CD14-positive monocyte (primary cell): ENCODE data around the gene HK1. TPM values are rescaled to one million over a fixed set of nuclear protein-coding genes. Genes with fewer than 3 reads are reported as not detected.

Experiments
- DNase-seq, 3 donors: peaks; one replicate each; pipeline ENCODE4 v3.0.0-alpha.2; 2011 to 2022
- H2AFZ ChIP-seq: 2 replicates; pipeline ENCODE4 v1.6.0; 2012; ENCODE audit warnings: mild to moderate bottlenecking, low read depth, low read length, inconsistent platforms; ENCODE audit not compliant: insufficient read depth, poor library complexity, severe bottlenecking
- H3K27ac ChIP-seq, 2 donors: 1 replicate in 1 of 2; 2 replicates in 1 of 2; pipeline ENCODE4 v1.5.1; 2012 to 2013; ENCODE audit warnings: low read length in 2 of 2, control low read depth in 1 of 2, inconsistent platforms in 1 of 2, low read depth in 1 of 2, mild to moderate bottlenecking in 1 of 2
- H3K27me3 ChIP-seq, 2 donors: one replicate each; pipeline versions ENCODE4 v1.6.0 to v1.6.1; 2011 to 2013; ENCODE audit warnings: low read length in 2 of 2; ENCODE audit not compliant: control insufficient read depth in 2 of 2, insufficient read depth in 2 of 2
- H3K36me3 ChIP-seq, 2 donors: replicated peaks in 1 of 2; 1 replicate in 1 of 2; 2 replicates in 1 of 2; pipeline versions ENCODE4 v1.5.1 to v1.6.1; 2012 to 2013; ENCODE audit warnings: low read length in 2 of 2, control low read depth in 1 of 2, inconsistent platforms in 1 of 2, mild to moderate bottlenecking in 1 of 2; ENCODE audit not compliant: insufficient read depth in 2 of 2, control insufficient read depth in 1 of 2
- H3K4me1 ChIP-seq, 2 donors: 1 replicate in 1 of 2; 2 replicates in 1 of 2; pipeline versions ENCODE4 v1.5.1 to v1.6.1; 2012 to 2013; ENCODE audit warnings: low read length in 2 of 2, control low read depth in 1 of 2, inconsistent platforms in 1 of 2, mild to moderate bottlenecking in 1 of 2, moderate library complexity in 1 of 2; ENCODE audit not compliant: insufficient read depth in 2 of 2, control insufficient read depth in 1 of 2
- H3K4me2 ChIP-seq: replicated peaks from 2 replicates; pipeline ENCODE3; 2012; ENCODE audit warnings: low read length, moderate library complexity, mild to moderate bottlenecking; ENCODE audit not compliant: poor library complexity, severe bottlenecking; ENCODE audit errors: extremely low read depth
- H3K4me3 ChIP-seq, 3 experiments: fragments of 200-600 bp in 1 of 3; sonication (generic) in 1 of 3; replicated peaks in 1 of 3; 1 replicate in 2 of 3; 2 replicates in 1 of 3; pipeline ENCODE4 v1.5.1; 2011 to 2013; ENCODE audit warnings: low read length in 3 of 3, mild to moderate bottlenecking in 3 of 3, control low read depth in 2 of 3, low read depth in 2 of 3, inconsistent platforms in 1 of 3, moderate library complexity in 1 of 3
- H3K79me2 ChIP-seq: 2 replicates; pipeline ENCODE4 v1.6.0; 2012; ENCODE audit warnings: mild to moderate bottlenecking, control low read depth, inconsistent platforms, low read length, moderate library complexity; ENCODE audit not compliant: insufficient read depth
- H3K9ac ChIP-seq: 2 replicates; pipeline ENCODE4 v1.6.0; 2017; ENCODE audit warnings: low read length, mild to moderate bottlenecking; ENCODE audit not compliant: insufficient read depth, poor library complexity, severe bottlenecking
- H3K9me3 ChIP-seq, 2 donors: replicated peaks in 1 of 2; 1 replicate in 1 of 2; 2 replicates in 1 of 2; pipeline versions ENCODE4 v1.5.1 to v1.6.1; 2012 to 2013; ENCODE audit warnings: low read length in 2 of 2, control low read depth in 1 of 2; ENCODE audit not compliant: control insufficient read depth in 1 of 2, insufficient read depth in 1 of 2
- H4K20me1 ChIP-seq: 2 replicates; pipeline ENCODE4 v1.6.0; 2012; ENCODE audit warnings: mild to moderate bottlenecking, low read length, control low read depth, moderate library complexity; ENCODE audit not compliant: insufficient read depth
- H3K27ac Mint-ChIP-seq, 7 donors: one replicate each; pipeline ENCODE4 v1.8.0; 2020; ENCODE audit warnings: mild to moderate bottlenecking in 7 of 7, mixed read lengths in 7 of 7, moderate library complexity in 6 of 7, inconsistent platforms in 2 of 7
- H3K27me3 Mint-ChIP-seq, 3 donors: one replicate each; pipeline ENCODE4 v1.8.0; 2021 to 2022; ENCODE audit warnings: low read depth in 3 of 3, mild to moderate bottlenecking in 3 of 3, mixed read lengths in 3 of 3, moderate library complexity in 3 of 3, inconsistent platforms in 1 of 3
- H3K36me3 Mint-ChIP-seq, 2 donors: one replicate each; pipeline ENCODE4 v1.8.0; 2020; ENCODE audit warnings: mixed read lengths in 2 of 2, inconsistent platforms in 1 of 2, mild to moderate bottlenecking in 1 of 2
- H3K4me1 Mint-ChIP-seq: one replicate; pipeline ENCODE4 v1.8.0; 2020; ENCODE audit warnings: mild to moderate bottlenecking, mixed read lengths
- H3K4me3 Mint-ChIP-seq, 2 donors: one replicate each; pipeline ENCODE4 v1.8.0; 2020; ENCODE audit warnings: mild to moderate bottlenecking in 2 of 2, mixed read lengths in 2 of 2, moderate library complexity in 1 of 2
- H3K9me3 Mint-ChIP-seq, 7 donors: one replicate each; pipeline ENCODE4 v1.8.0; 2020 to 2022; ENCODE audit warnings: mixed read lengths in 7 of 7, mild to moderate bottlenecking in 6 of 7, moderate library complexity in 6 of 7, inconsistent platforms in 2 of 7
- CTCF ChIP-seq: fragments of 200-600 bp; IDR thresholded peaks from one replicate; pipeline ENCODE4 v1.8.0; 2022; ENCODE audit warnings: antibody characterized with exemption, mild to moderate bottlenecking
- WGBS: methylation state at CpG from one replicate; pipeline ENCODE4 v1.1.5; 2013; ENCODE audit warnings: missing lambda C conversion rate; ENCODE audit not compliant: insufficient coverage; 5-methylcytosine and 5-hydroxymethylcytosine counted together
- intact Hi-C, 2 donors: fragments of 100-400 bp; cut with micrococcal nuclease; formaldehyde crosslinking; loops; one replicate each; pipeline versions ENCODE4 v1.15.0 to v1.15.1; 2023
- polyA plus RNA-seq, 3 donors: library from polyadenylated mRNA; depleted of rRNA in 1 of 3; unstranded in 2 of 3; stranded (reverse) in 1 of 3; fragments of 300-500 nt in 2 of 3; fragments of >200 nt in 1 of 3; fragmentation: Illumina TruSeq in 2 of 3; gene quantifications; 1 replicate in 2 of 3; 2 replicates in 1 of 3; pipeline ENCODE4 v1.2.3, GENCODE V29; 2012 to 2021

HK1 gene
- polyA plus RNA-seq, 3 donors: 57.9 to 146 (median 125) TPM

- H3K4me1 Mint-ChIP-seq: peaks cover 7% of the 10 kb centered on the region
- H3K27me3 ChIP-seq: no peaks in the 10 kb centered on the region
- no peak overlapping the region for H3K4me2 ChIP-seq
- H3K4me3 Mint-ChIP-seq: no peak overlapping the region
- 72% methylated on average over 5 of the region's 8 CpGs for WGBS
- no peak overlapping the region for H3K9ac ChIP-seq
- H3K36me3 ChIP-seq: no peaks in the 10 kb centered on the region
- H3K27ac ChIP-seq: no peak overlapping the region
- no peaks in the 10 kb centered on the region for H3K9me3 ChIP-seq
- no peaks in the 10 kb centered on the region for H4K20me1 ChIP-seq
- no peak for TF ChIP-seq CTCF
- peaks cover 0 to 3% (median 0%) of the 10 kb centered on the region in 7 donors for H3K9me3 Mint-ChIP-seq
- no peak overlapping the region for H2AFZ ChIP-seq
- peaks cover 2 to 10% (median 6%) of the 10 kb centered on the region in 3 donors for H3K27me3 Mint-ChIP-seq
- H3K4me1 ChIP-seq: peaks cover 0 to 4% of the 10 kb centered on the region in 2 donors
- intact Hi-C loops: loop anchor here in 1 of 2 donors (5.0 kb wide), 1 partner anchor 84 kb away; no protein-coding TSS in a partner anchor
- no peak overlapping the region for H3K4me3 ChIP-seq
- H3K36me3 Mint-ChIP-seq: no peaks in the 10 kb centered on the region
- DNase-seq: no peak
- H3K79me2 ChIP-seq: no peaks in the 10 kb centered on the region
- H3K27ac Mint-ChIP-seq: no peak overlapping the region
These were observed 139.9 kb downstream of the HK1 start for GRCh38 chr10:69418052-69418752.

DNA sequence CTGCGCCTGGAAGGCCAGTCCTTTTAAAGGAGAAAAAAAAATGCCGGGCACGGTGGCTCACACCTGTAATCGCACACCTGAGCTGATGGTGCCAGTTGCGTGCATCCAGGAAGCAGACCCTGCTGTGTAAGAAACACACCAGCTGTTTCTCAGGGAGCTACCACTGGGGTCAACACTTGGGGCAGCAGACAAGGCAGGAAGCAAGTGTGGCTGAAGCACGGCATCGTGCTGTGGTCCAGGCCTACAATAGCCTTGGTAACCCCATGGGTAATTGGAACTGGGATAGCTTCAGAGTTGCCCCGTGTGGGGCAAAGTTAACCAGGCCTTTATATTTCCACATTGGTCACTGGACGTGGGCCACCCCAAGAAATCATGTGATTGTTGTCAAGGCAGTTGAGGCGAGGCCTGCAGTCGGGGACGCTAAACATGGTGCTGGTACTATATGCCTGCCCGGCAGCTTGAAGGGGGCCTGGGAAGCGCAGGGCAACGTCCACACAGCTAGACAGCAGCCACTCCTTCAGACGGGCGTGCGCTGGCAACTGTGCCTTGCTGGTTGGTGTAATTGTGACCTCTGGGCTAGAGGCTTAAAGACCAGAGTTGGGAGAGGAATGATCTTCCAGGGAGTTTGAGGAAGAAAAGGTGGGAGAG lies 140.9 kb downstream of the HK1 start:
- peaks cover 12% of the 10 kb centered on the region for H3K4me1 Mint-ChIP-seq
- no peaks in the 10 kb centered on the region for H3K36me3 Mint-ChIP-seq
- H3K9me3 Mint-ChIP-seq: peaks cover 0 to 3% (median 0%) of the 10 kb centered on the region in 7 donors
- no peak overlapping the region for H3K4me2 ChIP-seq
- H2AFZ ChIP-seq: no peak overlapping the region
- intact Hi-C loops: loop anchor here in 1 of 2 donors (5.0 kb wide), 1 partner anchor 83 kb away; no protein-coding TSS in a partner anchor
- no peak overlapping the region for H3K9ac ChIP-seq
- H3K27ac ChIP-seq: no peak overlapping the region
- no peak overlapping the region for H3K27ac Mint-ChIP-seq
- no peak for DNase-seq
- no peaks in the 10 kb centered on the region for H3K9me3 ChIP-seq
- no peak overlapping the region for H3K4me3 Mint-ChIP-seq
- H3K4me1 ChIP-seq: peaks cover 5 to 9% of the 10 kb centered on the region in 2 donors
- no peaks in the 10 kb centered on the region for H3K79me2 ChIP-seq
- WGBS: 97% methylated on average over 17 of the region's 18 CpGs
- no peak for TF ChIP-seq CTCF
- H3K27me3 ChIP-seq: no peaks in the 10 kb centered on the region
- no peaks in the 10 kb centered on the region for H3K36me3 ChIP-seq
- no peak overlapping the region for H3K4me3 ChIP-seq
- H4K20me1 ChIP-seq: no peaks in the 10 kb centered on the region
- H3K27me3 Mint-ChIP-seq: peaks cover 2 to 10% (median 6%) of the 10 kb centered on the region in 3 donors
